ENCODE data around the gene TMTC1.

The TMTC1 gene

DNA sequence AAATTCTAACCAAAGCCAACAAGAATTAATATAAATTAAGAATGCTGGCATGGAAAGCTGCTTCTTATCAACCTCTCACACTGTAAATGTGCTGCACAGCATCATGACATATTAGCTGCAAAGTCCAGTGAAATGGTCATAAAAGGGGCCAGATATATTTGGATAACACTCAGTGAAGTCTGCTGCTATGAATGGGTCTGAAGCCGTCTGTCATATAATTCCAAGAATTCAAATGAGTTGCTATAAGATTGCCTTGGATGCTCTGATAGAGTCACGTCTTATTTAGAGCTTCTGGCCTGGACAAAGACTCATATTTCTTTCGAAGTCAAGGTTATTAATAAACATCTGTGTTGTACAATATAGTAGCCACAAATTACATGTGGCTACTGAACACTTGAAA lies 231.9 kb downstream of the TMTC1 start:
- TF ChIP-seq FOXP2 (optimal IDR thresholded peaks at IDR 0.05; ENCODE audit: borderline replicate concordance, extremely low read depth, extremely low read length, insufficient read depth) (no peak), SIN3A (IDR thresholded peaks at IDR 0.05; ENCODE audit: borderline replicate concordance, insufficient read depth, low read length) (no peak), POLR2AphosphoS5 (IDR thresholded peaks at IDR 0.05; ENCODE audit: low read depth, low read length) (no peak), TAF1 (IDR thresholded peaks at IDR 0.05; ENCODE audit: borderline replicate concordance, insufficient read depth, low read length) (no peak)
- TF ChIP-seq, protein P1, sequence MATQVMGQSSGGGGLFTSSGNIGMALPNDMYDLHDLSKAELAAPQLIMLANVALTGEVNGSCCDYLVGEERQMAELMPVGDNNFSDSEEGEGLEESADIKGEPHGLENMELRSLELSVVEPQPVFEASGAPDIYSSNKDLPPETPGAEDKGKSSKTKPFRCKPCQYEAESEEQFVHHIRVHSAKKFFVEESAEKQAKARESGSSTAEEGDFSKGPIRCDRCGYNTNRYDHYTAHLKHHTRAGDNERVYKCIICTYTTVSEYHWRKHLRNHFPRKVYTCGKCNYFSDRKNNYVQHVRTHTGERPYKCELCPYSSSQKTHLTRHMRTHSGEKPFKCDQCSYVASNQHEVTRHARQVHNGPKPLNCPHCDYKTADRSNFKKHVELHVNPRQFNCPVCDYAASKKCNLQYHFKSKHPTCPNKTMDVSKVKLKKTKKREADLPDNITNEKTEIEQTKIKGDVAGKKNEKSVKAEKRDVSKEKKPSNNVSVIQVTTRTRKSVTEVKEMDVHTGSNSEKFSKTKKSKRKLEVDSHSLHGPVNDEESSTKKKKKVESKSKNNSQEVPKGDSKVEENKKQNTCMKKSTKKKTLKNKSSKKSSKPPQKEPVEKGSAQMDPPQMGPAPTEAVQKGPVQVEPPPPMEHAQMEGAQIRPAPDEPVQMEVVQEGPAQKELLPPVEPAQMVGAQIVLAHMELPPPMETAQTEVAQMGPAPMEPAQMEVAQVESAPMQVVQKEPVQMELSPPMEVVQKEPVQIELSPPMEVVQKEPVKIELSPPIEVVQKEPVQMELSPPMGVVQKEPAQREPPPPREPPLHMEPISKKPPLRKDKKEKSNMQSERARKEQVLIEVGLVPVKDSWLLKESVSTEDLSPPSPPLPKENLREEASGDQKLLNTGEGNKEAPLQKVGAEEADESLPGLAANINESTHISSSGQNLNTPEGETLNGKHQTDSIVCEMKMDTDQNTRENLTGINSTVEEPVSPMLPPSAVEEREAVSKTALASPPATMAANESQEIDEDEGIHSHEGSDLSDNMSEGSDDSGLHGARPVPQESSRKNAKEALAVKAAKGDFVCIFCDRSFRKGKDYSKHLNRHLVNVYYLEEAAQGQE (IDR thresholded peaks at IDR 0.05; ENCODE audit: insufficient read depth in 1 of 2, low read depth in 2 of 2, low read length in 2 of 2): no peak

DNA sequence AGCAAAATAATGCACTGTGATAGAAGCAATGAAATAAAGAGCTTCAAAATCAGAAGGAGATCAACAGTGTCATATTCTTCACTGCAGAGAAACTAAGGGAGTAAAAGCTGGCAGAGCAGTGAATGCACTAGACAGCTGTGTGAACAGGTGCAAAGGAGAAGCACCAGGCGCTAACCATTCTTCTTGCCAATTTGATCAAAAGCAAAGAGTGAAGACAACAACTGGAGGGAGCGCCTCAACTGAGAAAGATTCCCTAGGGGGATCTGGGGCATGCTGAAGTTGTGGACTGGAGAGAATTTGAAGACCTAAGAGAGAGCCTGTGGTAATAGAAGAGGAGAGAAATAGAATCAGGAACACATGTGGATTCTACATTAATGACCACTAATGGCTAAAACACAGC lies 235.9 kb downstream of the TMTC1 start:
- TF ChIP-seq SIN3A (IDR thresholded peaks at IDR 0.05; ENCODE audit: borderline replicate concordance, insufficient read depth, low read length) (no peak), POLR2AphosphoS5 (IDR thresholded peaks at IDR 0.05; ENCODE audit: low read depth, low read length) (no peak), TAF1 (IDR thresholded peaks at IDR 0.05; ENCODE audit: borderline replicate concordance, insufficient read depth, low read length) (no peak), FOXP2 (optimal IDR thresholded peaks at IDR 0.05; ENCODE audit: borderline replicate concordance, extremely low read depth, extremely low read length, insufficient read depth) (no peak)
- TF ChIP-seq, protein P1 (IDR thresholded peaks at IDR 0.05; ENCODE audit: insufficient read depth in 1 of 2, low read depth in 2 of 2, low read length in 2 of 2): no peak

DNA sequence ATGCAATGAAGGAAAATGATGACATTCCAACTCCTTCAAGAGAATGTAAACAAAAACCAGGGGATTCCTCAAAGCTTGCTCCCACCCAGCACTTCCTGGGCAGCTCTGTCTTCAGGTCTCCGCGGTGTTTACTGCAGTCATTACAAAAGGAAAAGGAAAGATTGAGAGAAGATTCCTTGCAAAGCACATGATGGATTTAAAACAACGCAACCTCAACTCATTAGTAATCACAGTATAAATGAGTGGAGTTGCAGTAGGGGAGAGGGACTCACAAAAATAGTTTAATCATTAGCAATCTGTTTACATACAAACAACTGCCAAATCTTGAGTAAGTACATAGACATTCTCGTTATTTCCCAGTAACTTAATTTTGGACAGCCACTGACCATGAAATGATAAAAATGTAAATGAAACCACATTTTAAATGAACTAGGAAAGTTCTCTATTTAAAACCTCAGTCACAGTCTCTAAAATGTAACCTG lies 236.6 kb downstream of the TMTC1 start:
- TF ChIP-seq FOXP2 (optimal IDR thresholded peaks at IDR 0.05; ENCODE audit: borderline replicate concordance, extremely low read depth, extremely low read length, insufficient read depth): no peak
- no peak for TF ChIP-seq POLR2AphosphoS5 (IDR thresholded peaks at IDR 0.05; ENCODE audit: low read depth, low read length)
- TF ChIP-seq TAF1 (IDR thresholded peaks at IDR 0.05; ENCODE audit: borderline replicate concordance, insufficient read depth, low read length): no peak
- TF ChIP-seq, protein P1 (IDR thresholded peaks at IDR 0.05; ENCODE audit: insufficient read depth in 1 of 2, low read depth in 2 of 2, low read length in 2 of 2): no peak
- TF ChIP-seq SIN3A (IDR thresholded peaks at IDR 0.05; ENCODE audit: borderline replicate concordance, insufficient read depth, low read length): no peak

DNA sequence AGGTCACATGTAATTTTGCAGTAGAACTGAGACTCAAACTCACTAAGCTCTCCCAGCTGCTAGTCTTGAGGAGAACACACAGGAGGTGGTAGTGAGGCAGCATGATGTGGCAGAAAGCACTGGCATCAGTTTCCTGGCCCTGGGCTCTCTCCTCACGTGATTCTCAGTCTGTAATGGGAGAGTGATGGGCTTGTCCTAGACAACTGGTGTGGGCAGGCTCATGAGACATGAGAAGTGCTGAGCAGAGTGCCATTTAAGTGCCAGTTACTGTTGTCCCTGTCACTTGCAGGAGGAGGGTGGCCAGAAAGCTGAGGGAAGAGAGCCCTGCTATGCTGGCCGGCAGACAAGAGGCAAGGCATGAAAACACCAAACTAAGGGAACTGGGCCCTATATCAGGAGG lies 237.7 kb downstream of the TMTC1 start:
- TF ChIP-seq SIN3A (IDR thresholded peaks at IDR 0.05; ENCODE audit: borderline replicate concordance, insufficient read depth, low read length) (no peak), FOXP2 (optimal IDR thresholded peaks at IDR 0.05; ENCODE audit: borderline replicate concordance, extremely low read depth, extremely low read length, insufficient read depth) (no peak), TAF1 (IDR thresholded peaks at IDR 0.05; ENCODE audit: borderline replicate concordance, insufficient read depth, low read length) (no peak), POLR2AphosphoS5 (IDR thresholded peaks at IDR 0.05; ENCODE audit: low read depth, low read length) (no peak)
- TF ChIP-seq, protein P1 (IDR thresholded peaks at IDR 0.05; ENCODE audit: insufficient read depth in 1 of 2, low read depth in 2 of 2, low read length in 2 of 2): no peak

DNA sequence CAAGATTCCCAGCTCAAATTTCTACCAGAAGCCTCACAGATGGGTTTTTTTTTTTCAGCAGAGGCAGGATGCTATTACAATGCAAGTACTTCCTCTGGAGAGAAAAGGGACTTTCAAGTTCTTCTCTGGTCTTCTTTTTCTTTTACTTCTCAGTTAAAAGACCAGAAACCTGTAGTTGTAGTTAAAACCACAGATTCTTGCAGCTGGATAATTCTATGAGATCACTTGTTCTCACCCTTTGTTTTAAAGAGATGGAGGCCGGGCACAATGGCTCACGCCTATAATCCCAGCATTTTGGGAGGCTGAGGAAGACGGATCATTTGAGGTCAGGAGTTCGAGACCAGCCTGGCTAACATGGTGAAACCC lies 238.7 kb downstream of the TMTC1 start:
- no peak for TF ChIP-seq SIN3A (IDR thresholded peaks at IDR 0.05; ENCODE audit: borderline replicate concordance, insufficient read depth, low read length)
- TF ChIP-seq, protein P1 (IDR thresholded peaks at IDR 0.05; ENCODE audit: insufficient read depth in 1 of 2, low read depth in 2 of 2, low read length in 2 of 2): no peak
- TF ChIP-seq POLR2AphosphoS5 (IDR thresholded peaks at IDR 0.05; ENCODE audit: low read depth, low read length): no peak
- no peak for TF ChIP-seq FOXP2 (optimal IDR thresholded peaks at IDR 0.05; ENCODE audit: borderline replicate concordance, extremely low read depth, extremely low read length, insufficient read depth)
- TF ChIP-seq TAF1 (IDR thresholded peaks at IDR 0.05; ENCODE audit: borderline replicate concordance, insufficient read depth, low read length): no peak
